Adipocyte (in vitro differentiated cells): ENCODE data around the gene MAP2K3.

Experiments used
- DNase-seq: peaks from one replicate; pipeline ENCODE4 v3.0.0-alpha.2; 2015; ENCODE audit warnings: low read depth
- H3K27me3 ChIP-seq: replicated peaks from 2 replicates; pipeline ENCODE4 v1.7.0; 2013; ENCODE audit warnings: mild to moderate bottlenecking, low read length, moderate library complexity; ENCODE audit not compliant: control insufficient read depth, insufficient read depth
- H3K36me3 ChIP-seq: 2 replicates; pipeline ENCODE4 v1.7.0; 2013; ENCODE audit warnings: low read length, mild to moderate bottlenecking, moderate library complexity; ENCODE audit not compliant: control insufficient read depth, insufficient read depth, severe bottlenecking
- H3K4me1 ChIP-seq: 2 replicates; pipeline ENCODE4 v1.7.0; 2013; ENCODE audit warnings: mild to moderate bottlenecking, low read length, moderate library complexity; ENCODE audit not compliant: control insufficient read depth, insufficient read depth
- H3K4me3 ChIP-seq: 2 replicates; pipeline ENCODE4 v1.7.0; 2013; ENCODE audit warnings: mild to moderate bottlenecking, low read length, moderate library complexity
- H3K9ac ChIP-seq: 2 replicates; pipeline ENCODE4 v1.7.0; 2013; ENCODE audit warnings: mild to moderate bottlenecking, low read length, moderate library complexity
- H3K9me3 ChIP-seq: 2 replicates; pipeline ENCODE4 v1.7.0; 2013; ENCODE audit warnings: mild to moderate bottlenecking, low read length, moderate library complexity; ENCODE audit not compliant: control insufficient read depth

Gene MAP2K3

DNA sequence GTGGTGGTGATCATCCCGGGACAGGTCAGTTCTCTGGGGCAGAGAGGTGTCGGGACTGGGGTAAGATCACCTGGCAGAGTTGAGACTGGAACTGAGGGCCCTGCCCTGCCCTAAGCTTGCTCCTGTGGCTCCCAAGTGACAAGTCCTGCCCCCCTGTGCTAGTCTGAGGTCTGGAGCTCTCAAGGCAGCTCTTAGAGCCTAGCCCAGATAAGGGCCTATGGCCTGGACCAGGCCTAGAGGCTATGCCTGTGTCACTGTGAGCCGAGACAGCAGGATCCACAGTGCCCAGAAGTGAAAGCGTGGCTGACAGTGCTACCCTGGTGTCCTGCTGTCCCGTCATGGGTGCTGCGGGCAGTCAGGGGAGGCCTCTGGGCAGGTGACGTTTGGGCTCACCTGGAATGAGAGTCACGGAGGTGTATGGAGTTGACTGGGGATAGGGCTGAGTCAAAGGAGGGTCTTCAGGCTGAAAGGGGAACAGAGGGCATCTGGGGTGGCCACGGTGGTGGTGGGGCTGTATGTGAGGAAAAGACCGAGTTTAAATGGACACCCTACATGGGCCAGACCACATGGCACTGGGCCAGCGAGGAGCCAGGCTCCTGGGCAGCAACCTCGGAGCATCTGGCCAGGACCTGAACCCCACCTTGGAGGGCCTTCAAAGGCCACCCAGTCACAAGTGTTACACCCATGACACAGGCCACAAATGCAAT is 36.8 kb upstream of the MAP2K3 start:
- Histone ChIP-seq H3K9me3 (no peaks in the 10 kb centered on the region), H3K4me3 (no peak overlapping the region), H3K4me1 (peaks cover 26% of the 10 kb centered on the region), H3K27me3 (no peaks in the 10 kb centered on the region), H3K36me3 (peaks cover 10% of the 10 kb centered on the region), H3K9ac (no peak overlapping the region)
- no peak for DNase-seq

GRCh38 chr17:21248500-21248899 is 36.0 kb upstream of the MAP2K3 start:
- Histone ChIP-seq H3K27me3 (no peaks in the 10 kb centered on the region), H3K4me3 (no peak overlapping the region), H3K4me1 (peaks cover 26% of the 10 kb centered on the region), H3K9ac (no peak overlapping the region), H3K9me3 (no peaks in the 10 kb centered on the region), H3K36me3 (peaks cover 5% of the 10 kb centered on the region)
- DNase-seq: no peak

GRCh38 chr17:21249086-21249795 is 35.3 kb upstream of the MAP2K3 start:
- H3K9ac ChIP-seq: no peak overlapping the region
- DNase-seq: no peak
- no peaks in the 10 kb centered on the region for H3K27me3 ChIP-seq

DNA sequence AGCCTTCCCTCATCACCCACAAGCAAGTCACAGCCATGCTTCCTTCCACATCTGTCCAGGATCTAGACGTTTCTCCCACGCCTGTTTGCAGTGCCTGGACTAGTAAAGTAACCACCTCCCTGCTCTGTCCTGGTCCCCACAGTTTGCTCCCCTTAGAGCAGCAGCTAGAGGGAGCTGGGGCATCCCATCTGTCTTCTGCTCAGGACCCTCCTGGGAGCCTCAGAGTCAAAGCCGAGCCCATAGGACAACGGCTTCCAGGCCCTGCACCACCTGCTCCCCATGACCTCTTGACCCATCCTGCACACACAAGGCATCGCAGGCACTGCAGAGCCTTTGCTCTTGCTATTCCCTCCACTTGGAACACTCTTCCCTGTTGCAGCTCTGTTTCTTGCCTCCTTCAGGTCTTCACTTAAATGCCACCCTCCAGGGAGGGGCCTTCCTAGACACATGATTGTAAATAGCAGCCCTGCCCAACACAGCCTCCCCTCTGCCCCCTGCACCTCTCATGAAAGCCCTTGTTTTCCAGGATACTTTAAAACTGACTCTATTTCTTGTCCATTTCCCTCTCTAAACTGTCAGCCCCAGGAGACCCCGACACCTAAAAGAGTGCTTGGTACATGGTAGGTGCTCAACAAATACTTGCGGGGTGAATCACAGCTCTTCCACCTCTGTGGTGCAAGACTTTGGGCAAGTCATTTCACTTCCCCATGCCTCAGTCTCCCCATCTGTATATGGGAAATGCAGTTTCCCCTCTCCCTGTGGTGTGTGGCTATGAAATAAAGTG is 34.4 kb upstream of the MAP2K3 start:
- Histone ChIP-seq H3K36me3 (peaks cover 5% of the 10 kb centered on the region), H3K4me1 (peaks cover 31% of the 10 kb centered on the region), H3K27me3 (no peaks in the 10 kb centered on the region), H3K4me3 (peak overlapping the region; percentile 54), H3K9me3 (no peaks in the 10 kb centered on the region), H3K9ac (peak overlapping the region; percentile 18)
- no peak for DNase-seq

More at GRCh38 chr17:21249086-21249795, 35.3 kb upstream of the MAP2K3 start:
- peaks cover 5% of the 10 kb centered on the region for H3K36me3 ChIP-seq
- H3K9me3 ChIP-seq: no peaks in the 10 kb centered on the region
- peaks cover 31% of the 10 kb centered on the region for H3K4me1 ChIP-seq
- H3K4me3 ChIP-seq: no peak overlapping the region

DNA sequence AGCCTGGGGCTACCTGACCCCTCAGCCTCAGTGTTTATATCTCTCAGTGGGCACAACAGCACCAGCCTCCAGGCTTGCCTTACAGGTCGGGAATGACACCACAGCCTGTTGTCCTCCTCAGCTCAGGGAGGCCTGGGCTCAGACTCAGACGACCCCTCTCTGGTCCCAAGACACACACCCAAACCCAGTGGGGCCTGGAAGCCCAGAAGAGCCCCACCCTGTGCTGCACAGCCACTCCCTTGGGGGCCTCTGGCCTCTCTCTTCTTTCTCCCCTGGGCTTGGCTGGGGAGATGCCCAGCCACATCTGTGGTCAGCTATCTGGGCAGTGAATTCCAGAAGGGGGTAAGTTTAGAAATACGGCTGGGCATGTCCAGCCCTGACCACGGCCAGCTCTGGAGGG is 33.7 kb upstream of the MAP2K3 start:
- H3K9me3 ChIP-seq: no peaks in the 10 kb centered on the region
- H3K27me3 ChIP-seq: no peaks in the 10 kb centered on the region
- peak; percentile 32 for DNase-seq
- peaks cover 31% of the 10 kb centered on the region for H3K4me1 ChIP-seq
- H3K9ac ChIP-seq: peak overlapping the region; percentile 18
- peak overlapping the region; percentile 54 for H3K4me3 ChIP-seq
- peaks cover 5% of the 10 kb centered on the region for H3K36me3 ChIP-seq

DNA sequence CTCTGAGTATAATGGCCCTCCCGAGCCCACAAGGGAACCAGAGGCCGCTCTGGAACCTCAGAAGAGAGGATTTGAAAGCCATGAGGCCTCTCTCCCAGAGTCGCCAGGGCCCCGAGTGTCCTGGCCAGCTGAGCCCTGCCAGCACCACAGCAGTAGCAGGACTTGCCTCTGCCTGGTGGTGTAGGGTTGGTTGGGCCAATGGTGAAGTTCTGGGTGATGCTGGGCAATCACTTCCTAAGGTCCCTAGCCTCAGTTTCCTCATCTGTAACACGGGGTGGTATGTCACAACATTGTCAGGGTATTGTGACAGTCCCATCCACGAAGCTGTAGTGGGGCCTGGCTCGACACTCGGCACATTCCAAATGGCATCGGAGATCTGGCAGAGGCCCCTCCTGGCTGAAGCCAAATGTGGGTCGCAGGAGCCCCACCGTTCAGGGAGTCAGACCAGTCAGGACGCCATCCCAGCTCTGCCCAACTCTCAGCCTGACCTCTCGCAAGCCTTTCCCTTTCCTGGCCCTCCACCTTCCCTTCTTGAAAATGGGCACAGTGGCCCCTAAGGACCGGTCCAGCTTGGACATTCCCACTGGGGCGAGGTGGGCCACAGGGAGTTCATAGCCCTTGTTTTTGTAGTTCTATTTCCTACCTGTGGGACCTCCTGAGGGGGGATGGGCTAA is 33.0 kb upstream of the MAP2K3 start:
- no peak for DNase-seq
- Histone ChIP-seq H3K4me3 (peak overlapping the region; percentile 88), H3K9ac (peak overlapping the region; percentile 18), H3K27me3 (no peaks in the 10 kb centered on the region), H3K4me1 (peaks cover 31% of the 10 kb centered on the region), H3K36me3 (peaks cover 5% of the 10 kb centered on the region), H3K9me3 (no peaks in the 10 kb centered on the region)

DNA sequence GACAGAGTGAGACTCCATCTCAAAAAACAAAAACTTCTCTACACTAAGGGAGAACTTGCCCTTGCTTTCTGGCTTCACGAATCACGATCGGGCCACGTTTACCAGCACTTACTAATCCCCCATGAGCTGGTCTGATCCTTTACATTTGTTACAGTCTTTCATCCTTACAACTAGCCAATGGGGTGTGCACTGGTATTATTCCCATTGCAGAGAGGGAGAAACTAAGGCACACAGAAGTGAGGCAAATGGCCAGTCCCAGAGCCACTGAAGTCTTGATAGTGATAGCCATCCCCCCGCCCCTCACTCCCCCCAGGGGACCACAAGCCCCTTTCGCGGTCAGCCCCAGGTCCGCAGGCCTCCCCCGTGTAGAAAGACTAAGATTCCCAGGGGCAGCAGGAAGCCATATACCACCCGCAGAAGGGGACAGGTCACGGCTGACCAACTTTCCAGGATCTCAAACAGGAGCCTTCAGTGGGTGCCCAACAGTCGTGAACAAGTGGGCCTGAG is 32.2 kb upstream of the MAP2K3 start:
- no peak for DNase-seq
- Histone ChIP-seq H3K9ac (peak overlapping the region; percentile 91), H3K4me1 (peaks cover 31% of the 10 kb centered on the region), H3K4me3 (peak overlapping the region; percentile 88), H3K36me3 (peaks cover 5% of the 10 kb centered on the region), H3K9me3 (no peaks in the 10 kb centered on the region), H3K27me3 (no peaks in the 10 kb centered on the region)

- no peaks in the 10 kb centered on the region for H3K9me3 ChIP-seq
- DNase-seq: peak; percentile 93
- H3K4me1 ChIP-seq: peaks cover 31% of the 10 kb centered on the region
- H3K4me3 ChIP-seq: peak within 1 kb of the TSS; percentile 88
- H3K9ac ChIP-seq: peak within 1 kb of the TSS; percentile 91
- H3K27me3 ChIP-seq: no peaks in the 10 kb centered on the region
- no peaks in the 10 kb centered on the region for H3K36me3 ChIP-seq
Measured at GRCh38 chr17:21252796-21253645, 31.5 kb upstream of the MAP2K3 start, which contains the start of gene NATD1. NATD1 (minus strand) TSS chr17:21253410; CDS start chr17:21253264, 146 bp downstream.

GRCh38 chr17:21253646-21254441 is 30.7 kb upstream of the MAP2K3 start:
- no peaks in the 10 kb centered on the region for H3K36me3 ChIP-seq
- peak overlapping the region; percentile 88 for H3K4me3 ChIP-seq
- DNase-seq: no peak
- H3K27me3 ChIP-seq: no peaks in the 10 kb centered on the region
- no peaks in the 10 kb centered on the region for H3K9me3 ChIP-seq
- H3K9ac ChIP-seq: peak overlapping the region; percentile 91
- peaks cover 31% of the 10 kb centered on the region for H3K4me1 ChIP-seq
